H9 (cell line): ENCODE data around the gene BACH1. TPM values are rescaled to one million over a fixed set of nuclear protein-coding genes. Genes with fewer than 3 reads are reported as not detected.
"Not testable (repeated sequence)": the region's sequence is repeated elsewhere in the genome, so short reads cannot be mapped to it uniquely, and the experiment has no call there.

ENCODE experiments used
- DNase-seq: peaks from one replicate; pipeline ENCODE4 v3.0.0-alpha.2; 2017
- H2AFZ ChIP-seq: one replicate; pipeline ENCODE4 v1.6.1; 2013; ENCODE audit warnings: mild to moderate bottlenecking, low read length, control low read depth, moderate library complexity
- H2AK5ac ChIP-seq: 2 replicates; pipeline ENCODE4 v1.6.1; 2013; ENCODE audit warnings: low read length, control low read depth, mixed read lengths; ENCODE audit not compliant: insufficient read length
- H2BK120ac ChIP-seq: one replicate; pipeline ENCODE4 v1.6.1; 2013; ENCODE audit warnings: low read depth, mild to moderate bottlenecking, low read length, control low read depth, inconsistent platforms; ENCODE audit not compliant: poor library complexity, severe bottlenecking
- H2BK12ac ChIP-seq: 2 replicates; pipeline ENCODE4 v1.6.1; 2013; ENCODE audit warnings: low read length, control low read depth, mixed read lengths, low read depth; ENCODE audit not compliant: insufficient read length
- H2BK15ac ChIP-seq: 2 replicates; pipeline ENCODE4 v1.6.1; 2013; ENCODE audit warnings: low read depth, low read length, control low read depth
- H2BK20ac ChIP-seq: one replicate; pipeline ENCODE4 v1.6.1; 2013; ENCODE audit warnings: low read depth, mild to moderate bottlenecking, low read length, control low read depth, inconsistent platforms; ENCODE audit not compliant: poor library complexity, severe bottlenecking
- H2BK5ac ChIP-seq: 2 replicates; pipeline ENCODE4 v1.6.1; 2013; ENCODE audit warnings: low read length, control low read depth, mixed read lengths; ENCODE audit not compliant: insufficient read length
- H3K14ac ChIP-seq: 2 replicates; pipeline ENCODE4 v1.6.1; 2013; ENCODE audit warnings: low read length, control low read depth; ENCODE audit not compliant: insufficient read depth
- H3K18ac ChIP-seq: 2 replicates; pipeline ENCODE4 v1.6.1; 2013; ENCODE audit warnings: low read depth, mild to moderate bottlenecking, mixed read lengths, low read length, control low read depth; ENCODE audit not compliant: insufficient read length
- H3K23ac ChIP-seq: 2 replicates; pipeline ENCODE4 v1.6.1; 2013; ENCODE audit warnings: low read length, control low read depth, mixed read lengths, low read depth; ENCODE audit not compliant: insufficient read length
- H3K23me2 ChIP-seq: 2 replicates; pipeline ENCODE4 v1.6.1; 2013; ENCODE audit warnings: low read depth, mild to moderate bottlenecking, mixed read lengths, low read length, control low read depth; ENCODE audit not compliant: insufficient read length, poor library complexity, severe bottlenecking
- H3K27ac ChIP-seq: 2 replicates; pipeline ENCODE4 v1.5.1; 2013; ENCODE audit warnings: low read length, control low read depth, mixed read lengths, low read depth; ENCODE audit not compliant: insufficient read length
- H3K27me3 ChIP-seq: 2 replicates; pipeline ENCODE4 v1.6.1; 2013; ENCODE audit warnings: low read length, control low read depth, inconsistent platforms; ENCODE audit not compliant: insufficient read depth
- H3K4ac ChIP-seq: 2 replicates; pipeline ENCODE4 v1.6.1; 2013; ENCODE audit warnings: low read depth, mild to moderate bottlenecking, control low read depth, inconsistent platforms, low read length, moderate library complexity
- H3K4me1 ChIP-seq: 2 replicates; pipeline ENCODE4 v1.6.1; 2013; ENCODE audit warnings: low read length, control low read depth, inconsistent platforms; ENCODE audit not compliant: insufficient read depth
- H3K4me2 ChIP-seq: 2 replicates; pipeline ENCODE4 v1.6.1; 2013; ENCODE audit warnings: low read length, control low read depth, mixed read lengths; ENCODE audit not compliant: insufficient read length, insufficient read depth
- H3K56ac ChIP-seq: 2 replicates; pipeline ENCODE4 v1.6.1; 2013; ENCODE audit warnings: low read depth, mild to moderate bottlenecking, mixed read lengths, low read length, control low read depth; ENCODE audit not compliant: insufficient read length
- H3K79me1 ChIP-seq: 2 replicates; pipeline ENCODE4 v1.6.1; 2013; ENCODE audit warnings: low read depth, mild to moderate bottlenecking, moderate library complexity, low read length, control low read depth, inconsistent platforms; ENCODE audit not compliant: insufficient read depth, poor library complexity, severe bottlenecking
- H3K79me2 ChIP-seq: 2 replicates; pipeline ENCODE4 v1.6.1; 2013; ENCODE audit warnings: low read length, control low read depth, inconsistent platforms; ENCODE audit not compliant: insufficient read depth
- H3K9ac ChIP-seq: 2 replicates; pipeline ENCODE4 v1.6.1; 2013; ENCODE audit warnings: low read length, control low read depth, mixed read lengths; ENCODE audit not compliant: insufficient read length; ENCODE audit errors: extremely low read depth
- H3K9me3 ChIP-seq: one replicate; pipeline ENCODE4 v1.6.1; 2013; ENCODE audit warnings: low read depth, low read length, inconsistent platforms; ENCODE audit not compliant: control insufficient read depth
- H3T11ph ChIP-seq: one replicate; pipeline ENCODE4 v1.6.1; 2013; ENCODE audit warnings: mild to moderate bottlenecking, low read length, control low read depth, inconsistent platforms
- H4K20me1 ChIP-seq: one replicate; pipeline ENCODE4 v1.6.1; 2013; ENCODE audit not compliant: control insufficient read depth, insufficient read length, insufficient read depth
- H4K5ac ChIP-seq: 2 replicates; pipeline ENCODE4 v1.6.1; 2013; ENCODE audit warnings: low read depth, mild to moderate bottlenecking, mixed read lengths, low read length, control low read depth; ENCODE audit not compliant: insufficient read length
- H4K8ac ChIP-seq: replicated peaks from 2 replicates; pipeline ENCODE4 v1.6.1; 2013; ENCODE audit warnings: low read length, control low read depth, mixed read lengths, low read depth; ENCODE audit not compliant: insufficient read length
- H4K91ac ChIP-seq: 2 replicates; pipeline ENCODE4 v1.6.1; 2013; ENCODE audit warnings: low read depth, mild to moderate bottlenecking, moderate library complexity, mixed read lengths, low read length, control low read depth; ENCODE audit not compliant: insufficient read length
- H3K27ac Mint-ChIP-seq, 3 experiments: 2 replicates in 2 of 3; 3 replicates in 1 of 3; pipeline ENCODE4 v1.8.0; 2020 to 2021; ENCODE audit warnings: mixed read lengths in 3 of 3, mild to moderate bottlenecking in 1 of 3, moderate library complexity in 1 of 3
- H3K27me3 Mint-ChIP-seq: 2 replicates; pipeline ENCODE4 v1.8.0; 2021; ENCODE audit warnings: low read depth, mild to moderate bottlenecking, moderate library complexity, mixed read lengths
- H3K36me3 Mint-ChIP-seq, 3 experiments: 2 replicates in 2 of 3; 3 replicates in 1 of 3; pipeline ENCODE4 v1.8.0; 2020 to 2021; ENCODE audit warnings: low read depth in 3 of 3, mixed read lengths in 3 of 3; ENCODE audit not compliant: insufficient read depth in 1 of 3
- H3K4me1 Mint-ChIP-seq, 2 experiments: 2 replicates each; pipeline ENCODE4 v1.8.0; 2020; ENCODE audit warnings: mixed read lengths in 2 of 2
- H3K4me3 Mint-ChIP-seq, 2 experiments: 2 replicates in 1 of 2; 3 replicates in 1 of 2; pipeline ENCODE4 v1.8.0; 2020 to 2021; ENCODE audit warnings: mild to moderate bottlenecking in 2 of 2, mixed read lengths in 2 of 2, moderate library complexity in 1 of 2
- H3K9me3 Mint-ChIP-seq, 2 experiments: 2 replicates in 1 of 2; 3 replicates in 1 of 2; pipeline ENCODE4 v1.8.0; 2020; ENCODE audit warnings: mild to moderate bottlenecking in 2 of 2, mixed read lengths in 2 of 2, moderate library complexity in 1 of 2
- CTCF ChIP-seq: fragments of 200-600 bp; sonication (generic); conservative IDR thresholded peaks from 3 replicates; pipeline ENCODE4 v1.8.0; 2021; ENCODE audit warnings: antibody characterized with exemption, mild to moderate bottlenecking
- WGBS: extraction: QIAGEN DNeasy Blood & Tissue Kit; methylation state at CpG from one replicate; pipeline ENCODE4 v1.1.7; 2013; ENCODE audit warnings: missing lambda C conversion rate, low lambda C conversion rate, mixed read lengths; ENCODE audit not compliant: insufficient read length; ENCODE audit errors: extremely low coverage; 5-methylcytosine and 5-hydroxymethylcytosine counted together
- total RNA-seq: library from RNA; stranded (reverse); gene quantifications from 2 replicates; pipeline ENCODE4 v1.2.1, GENCODE V29; 2021

The BACH1 gene
- total RNA-seq, 1 experiment from 2014 or later: 42.4 TPM

- H3K4me2 ChIP-seq: no peak overlapping the region
- Mint-ChIP-seq H3K27ac (no peak overlapping the region), H3K27me3 (no peaks in the 10 kb centered on the region), H3K9me3 (peaks cover 0 to 5% of the 10 kb centered on the region in 2 experiments; a peak in 3 of 5 replicates), H3K4me3 (no peak overlapping the region), H3K4me1 (peaks cover 0 to 7% of the 10 kb centered on the region in 2 experiments; a peak in 3 of 4 replicates), H3K36me3 (peaks cover 0 to 3% (median 0%) of the 10 kb centered on the region in 3 experiments; a peak in 1 of 7 replicates)
- H3K23me2 ChIP-seq: no peaks in the 10 kb centered on the region
- no peak overlapping the region for H2BK15ac ChIP-seq
- no peak overlapping the region for H4K8ac ChIP-seq
- H3K9ac ChIP-seq: no peak overlapping the region
- no peaks in the 10 kb centered on the region for H3K4me1 ChIP-seq
- H3K4ac ChIP-seq: no peak overlapping the region
- no peak overlapping the region for H3K14ac ChIP-seq
- DNase-seq: no peak
- H2BK120ac ChIP-seq: no peak overlapping the region
- H3K18ac ChIP-seq: no peak overlapping the region
- H3K9me3 ChIP-seq: no peaks in the 10 kb centered on the region
- no peaks in the 10 kb centered on the region for H4K20me1 ChIP-seq
- no peak overlapping the region for H3K27ac ChIP-seq
- TF ChIP-seq CTCF: no peak
- H4K91ac ChIP-seq: no peak overlapping the region
- no peak overlapping the region for H2BK12ac ChIP-seq
- no peak overlapping the region for H2BK20ac ChIP-seq
- no peak overlapping the region for H2BK5ac ChIP-seq
- H2AFZ ChIP-seq: no peak overlapping the region
- H3T11ph ChIP-seq: no peak overlapping the region
- no peak overlapping the region for H3K56ac ChIP-seq
- no peaks in the 10 kb centered on the region for H3K27me3 ChIP-seq
- no peak overlapping the region for H4K5ac ChIP-seq
- no peaks in the 10 kb centered on the region for H3K79me2 ChIP-seq
- H2AK5ac ChIP-seq: no peak overlapping the region
- H3K23ac ChIP-seq: no peak overlapping the region
- H3K79me1 ChIP-seq: no peaks in the 10 kb centered on the region
Observed at GRCh38 chr21:29279558-29279957, 19.2 kb upstream of the BACH1 start.

GRCh38 chr21:29281801-29282200 lies 16.9 kb upstream of the BACH1 start:
- not testable (repeated sequence) for H3K36me3 Mint-ChIP-seq, H3K4ac ChIP-seq, H3K14ac ChIP-seq, H3K27me3 Mint-ChIP-seq, H3K79me1 ChIP-seq, H3K4me1 Mint-ChIP-seq, H3K4me3 Mint-ChIP-seq, DNase-seq, H3K9me3 Mint-ChIP-seq, H2AFZ ChIP-seq, H2BK5ac ChIP-seq, H2BK120ac ChIP-seq, H2BK20ac ChIP-seq, H4K5ac ChIP-seq, H3K27ac ChIP-seq, H3T11ph ChIP-seq, H2BK15ac ChIP-seq, H3K27ac Mint-ChIP-seq, H2AK5ac ChIP-seq, H3K4me1 ChIP-seq, H3K79me2 ChIP-seq, H3K56ac ChIP-seq, H4K91ac ChIP-seq, H3K23me2 ChIP-seq, H3K9ac ChIP-seq, H4K20me1 ChIP-seq, H4K8ac ChIP-seq, H3K18ac ChIP-seq, H3K23ac ChIP-seq, H2BK12ac ChIP-seq, H3K4me2 ChIP-seq, H3K9me3 ChIP-seq, H3K27me3 ChIP-seq
- WGBS: no CpG with 5 or more reads among the region's 3 CpGs
